Hepatocyte (in vitro differentiated cells): ENCODE data around the gene PCBD1.

Experiments used
- EZH2 ChIP-seq: fragments of 200-600 bp; sonication (generic); IDR thresholded peaks from 2 replicates; pipeline ENCODE4 v1.6.1; 2016; ENCODE audit warnings: antibody characterized with exemption, mild to moderate bottlenecking, borderline replicate concordance
- EZH2phosphoT487 ChIP-seq: fragments of 200-600 bp; sonication (generic); IDR thresholded peaks from one replicate; pipeline ENCODE4 v1.6.1; 2018; ENCODE audit warnings: antibody characterized with exemption, mild to moderate bottlenecking, low read depth, moderate library complexity; ENCODE audit not compliant: unreplicated experiment, severe bottlenecking
- TF ChIP-seq, protein P1 (sequence below): fragments of 200-600 bp; sonication (generic); IDR thresholded peaks from 2 replicates; pipeline ENCODE4 v1.5.1; 2016; ENCODE audit warnings: antibody characterized with exemption, mild to moderate bottlenecking; ENCODE audit not compliant: poor library complexity

DNA sequence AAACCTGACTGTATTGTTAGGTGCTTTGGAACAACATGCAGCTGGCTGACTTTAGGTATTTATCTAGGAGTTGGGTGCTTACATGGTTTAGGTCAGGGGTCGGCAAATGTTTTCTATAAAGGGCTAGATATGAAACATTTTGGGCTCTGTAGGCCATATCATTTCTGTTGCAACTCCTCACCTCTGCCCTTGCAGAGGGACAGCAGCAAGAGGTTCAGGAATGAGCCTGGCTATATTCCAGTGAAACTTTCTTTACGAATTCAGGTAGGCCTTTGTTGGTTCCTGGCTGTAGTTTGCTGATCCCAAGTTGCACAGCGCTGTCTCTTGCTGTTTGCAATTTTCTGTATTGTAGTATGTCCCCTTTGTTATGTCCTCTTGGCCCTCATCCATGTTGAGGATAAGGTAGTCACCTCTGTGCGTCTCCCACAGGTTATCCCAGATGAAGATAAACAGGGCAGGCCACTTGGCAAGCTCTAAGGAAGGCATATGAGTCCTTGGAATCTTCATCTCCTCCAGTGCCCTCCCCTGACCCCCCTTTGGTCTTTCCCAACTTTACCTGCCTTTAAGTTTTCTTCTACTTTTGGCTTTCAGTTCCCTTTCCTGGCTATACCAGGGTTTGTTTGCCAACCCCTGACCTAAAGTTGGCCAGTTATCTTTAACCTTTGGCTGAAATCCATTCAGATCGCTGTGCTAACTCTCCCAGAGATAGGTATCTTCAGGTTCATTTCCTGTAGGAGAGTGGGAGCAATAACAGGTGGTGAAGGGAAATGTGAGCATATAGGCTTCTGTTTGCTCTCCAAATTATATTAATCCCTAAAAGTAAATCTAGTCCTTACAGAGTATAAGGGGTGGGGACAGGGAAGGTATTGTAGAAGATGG lies 36.5 kb downstream of the PCBD1 start:
- TF ChIP-seq, protein P1, sequence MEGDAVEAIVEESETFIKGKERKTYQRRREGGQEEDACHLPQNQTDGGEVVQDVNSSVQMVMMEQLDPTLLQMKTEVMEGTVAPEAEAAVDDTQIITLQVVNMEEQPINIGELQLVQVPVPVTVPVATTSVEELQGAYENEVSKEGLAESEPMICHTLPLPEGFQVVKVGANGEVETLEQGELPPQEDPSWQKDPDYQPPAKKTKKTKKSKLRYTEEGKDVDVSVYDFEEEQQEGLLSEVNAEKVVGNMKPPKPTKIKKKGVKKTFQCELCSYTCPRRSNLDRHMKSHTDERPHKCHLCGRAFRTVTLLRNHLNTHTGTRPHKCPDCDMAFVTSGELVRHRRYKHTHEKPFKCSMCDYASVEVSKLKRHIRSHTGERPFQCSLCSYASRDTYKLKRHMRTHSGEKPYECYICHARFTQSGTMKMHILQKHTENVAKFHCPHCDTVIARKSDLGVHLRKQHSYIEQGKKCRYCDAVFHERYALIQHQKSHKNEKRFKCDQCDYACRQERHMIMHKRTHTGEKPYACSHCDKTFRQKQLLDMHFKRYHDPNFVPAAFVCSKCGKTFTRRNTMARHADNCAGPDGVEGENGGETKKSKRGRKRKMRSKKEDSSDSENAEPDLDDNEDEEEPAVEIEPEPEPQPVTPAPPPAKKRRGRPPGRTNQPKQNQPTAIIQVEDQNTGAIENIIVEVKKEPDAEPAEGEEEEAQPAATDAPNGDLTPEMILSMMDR, result no peak
- TF ChIP-seq EZH2 (no peak), EZH2phosphoT487 (no peak)
